Stimulated activated naive CD8-positive, alpha-beta T cell treated with anti-CD3 and anti-CD28 coated beads, Interleukin-15, Interleukin-2, amounts not matched to agents 100 U/mL and 50 U/mL, for 24 hours (primary cell): Measurements from ENCODE around the gene VEPH1.
"Not testable (repeated sequence)": the region's sequence is repeated elsewhere in the genome, so short reads cannot be mapped to it uniquely, and the experiment has no call there.

Source experiments
- ATAC-seq: fragments of 150-1000 bp; cut with Tn5 transposase; one replicate; pipeline ENCODE4 v1.10.0; 2021
- DNase-seq: peaks from one replicate; pipeline ENCODE4 v3.0.0; 2021

VEPH1 gene

GRCh38 chr3:157348304-157349075 is 154.7 kb downstream of the VEPH1 start:
- DNase-seq, ATAC-seq: not testable (repeated sequence)

GRCh38 chr3:157347577-157348303 is 155.5 kb downstream of the VEPH1 start:
- ATAC-seq (no peak), DNase-seq (no peak)

GRCh38 chr3:157336252-157337009 is 166.8 kb downstream of the VEPH1 start:
- DNase-seq (no peak), ATAC-seq (no peak)

- ATAC-seq, result no peak
- no peak for DNase-seq
Measured at GRCh38 chr3:157335233-157336076, 167.8 kb downstream of the VEPH1 start.

- no peak for DNase-seq
- ATAC-seq, result no peak
Measured at GRCh38 chr3:157333551-157333991, 169.6 kb downstream of the VEPH1 start.

GRCh38 chr3:157330206-157330605 is 173.0 kb downstream of the VEPH1 start:
- DNase-seq, result no peak
- no peak for ATAC-seq

- DNase-seq (no peak), ATAC-seq (no peak)
Measured at GRCh38 chr3:157329551-157329950, 173.7 kb downstream of the VEPH1 start.

- ATAC-seq (no peak), DNase-seq (no peak)
Measured at GRCh38 chr3:157327837-157328236, 175.4 kb downstream of the VEPH1 start.

GRCh38 chr3:157327018-157327417 is 176.2 kb downstream of the VEPH1 start:
- ATAC-seq (no peak), DNase-seq (no peak)

GRCh38 chr3:157324869-157325268 is 178.3 kb downstream of the VEPH1 start:
- not testable (repeated sequence) for ATAC-seq, DNase-seq

GRCh38 chr3:157323360-157323759 is 179.9 kb downstream of the VEPH1 start:
- ATAC-seq (no peak), DNase-seq (no peak)

- DNase-seq (no peak), ATAC-seq (no peak)
Measured at GRCh38 chr3:157319672-157320071, 183.5 kb downstream of the VEPH1 start.

- ATAC-seq (no peak), DNase-seq (no peak)
Measured at GRCh38 chr3:157318639-157319288, 184.5 kb downstream of the VEPH1 start.

GRCh38 chr3:157317895-157318294 is 185.3 kb downstream of the VEPH1 start:
- no peak for DNase-seq
- ATAC-seq, result no peak

GRCh38 chr3:157313186-157313585 is 190.0 kb downstream of the VEPH1 start:
- no peak for DNase-seq
- no peak for ATAC-seq

- ATAC-seq (no peak), DNase-seq (no peak)
Measured at GRCh38 chr3:157312376-157312745, 190.9 kb downstream of the VEPH1 start.

- no peak for DNase-seq
- no peak for ATAC-seq
Measured at GRCh38 chr3:157311633-157312375, 191.4 kb downstream of the VEPH1 start.

GRCh38 chr3:157310329-157311052 is 192.7 kb downstream of the VEPH1 start:
- no peak for DNase-seq
- no peak for ATAC-seq

GRCh38 chr3:157306502-157306901 is 196.7 kb downstream of the VEPH1 start:
- no peak for DNase-seq
- no peak for ATAC-seq

GRCh38 chr3:157305392-157305791 is 197.8 kb downstream of the VEPH1 start:
- DNase-seq, result no peak
- ATAC-seq, result no peak
